GM21737 (cell line): ENCODE measurements around the gene LRP5.
"Not testable (repeated sequence)": the region's sequence is repeated elsewhere in the genome, so short reads cannot be mapped to it uniquely, and the experiment has no call there.

Experiments
- ATAC-seq: cut with Tn5 transposase; IDR thresholded peaks from one replicate; pipeline ENCODE4 v1.9.1; 2021; ENCODE audit warnings: mild to moderate bottlenecking, moderate library complexity; ENCODE audit not compliant: unreplicated experiment

LRP5 gene

DNA sequence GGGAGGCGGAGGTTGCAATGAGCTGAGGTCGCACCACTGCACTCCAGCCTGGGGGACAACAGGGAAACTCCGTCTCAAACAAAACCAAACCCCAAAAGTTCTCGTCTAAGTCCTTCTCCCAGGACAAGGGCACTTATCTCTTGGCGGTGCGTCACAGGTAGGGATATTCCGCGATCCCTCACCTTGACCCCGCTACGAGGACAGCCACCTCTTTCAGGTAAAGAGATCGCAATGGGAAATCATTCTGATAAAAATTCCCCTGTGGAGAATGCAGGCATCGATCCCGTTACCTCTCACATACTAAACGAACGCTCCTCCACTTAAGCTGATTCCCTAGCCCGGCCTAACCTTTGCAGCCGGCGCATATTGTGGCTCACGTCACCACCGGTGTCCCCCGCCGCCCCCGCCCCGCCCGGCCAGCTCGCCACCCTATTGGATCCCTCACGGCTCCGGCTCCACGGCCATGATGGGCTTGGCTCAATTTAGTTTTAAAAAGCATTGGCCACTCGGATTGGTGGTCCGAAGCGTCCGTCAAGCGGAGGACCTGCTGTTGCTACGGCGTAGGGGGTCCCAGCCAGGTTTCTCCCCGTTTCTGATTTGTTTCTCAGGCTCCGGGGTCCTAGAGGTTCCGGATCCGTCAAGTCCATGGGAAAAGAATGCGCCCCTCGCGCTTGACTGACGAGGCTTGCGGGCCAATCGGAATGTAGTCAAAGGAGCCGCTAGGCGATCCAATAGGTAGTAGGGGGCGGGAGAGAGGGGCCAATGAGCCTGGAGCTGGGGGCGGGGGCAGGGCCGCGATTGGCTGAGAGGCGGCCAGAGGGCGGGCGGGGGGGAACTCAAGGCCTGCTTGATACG is 147.7 kb downstream of the LRP5 start:
- ATAC-seq: peak; percentile 70

DNA sequence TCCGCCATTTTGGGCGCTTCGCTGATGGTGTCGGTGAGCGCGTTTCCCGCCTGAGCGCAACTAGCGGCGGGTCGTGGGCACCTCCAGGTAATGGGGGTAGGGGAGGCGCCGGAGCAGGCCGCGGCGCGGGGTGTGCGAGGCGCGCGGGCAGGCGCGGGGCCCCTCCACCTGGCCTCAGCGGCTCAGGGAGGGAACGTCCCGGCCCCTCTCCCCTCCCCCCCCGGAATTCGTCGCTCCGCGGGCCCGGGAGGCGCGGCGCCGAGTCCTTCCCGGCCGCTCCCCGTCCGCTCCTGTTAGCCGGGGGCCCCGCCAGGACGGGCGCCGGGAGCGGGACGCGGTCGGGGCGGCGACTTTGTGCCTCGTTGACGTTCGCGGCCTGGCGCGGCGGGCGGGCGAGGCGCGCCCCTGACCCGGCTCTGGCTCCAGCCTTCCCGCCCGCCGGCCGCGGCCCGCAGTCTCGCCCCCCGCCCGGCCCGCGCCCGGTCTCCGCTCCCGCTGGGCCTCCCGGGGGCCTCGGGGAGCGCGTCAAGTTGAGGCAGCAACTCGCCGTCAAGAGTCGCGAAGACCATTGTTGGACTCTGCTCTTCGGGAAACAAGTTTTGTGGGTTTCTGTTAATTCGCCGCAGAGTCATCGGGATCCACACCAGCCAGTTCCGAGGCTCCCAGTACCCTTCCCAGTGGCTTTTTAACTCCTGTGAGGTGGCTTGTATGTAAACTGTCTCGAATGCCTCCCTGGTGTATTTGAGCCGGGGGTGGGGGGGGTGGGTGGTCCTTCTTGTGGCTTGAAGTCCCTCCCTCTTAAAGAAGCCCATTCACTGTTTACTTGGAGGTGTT is 148.6 kb downstream of the LRP5 start, which contains the start of gene PPP6R3:
PPP6R3 (plus strand) TSS at position 12 of the 834 bp plus-strand sequence. CDS start 76,913 bp downstream, outside the sequence.
- ATAC-seq: peak; percentile 18

DNA sequence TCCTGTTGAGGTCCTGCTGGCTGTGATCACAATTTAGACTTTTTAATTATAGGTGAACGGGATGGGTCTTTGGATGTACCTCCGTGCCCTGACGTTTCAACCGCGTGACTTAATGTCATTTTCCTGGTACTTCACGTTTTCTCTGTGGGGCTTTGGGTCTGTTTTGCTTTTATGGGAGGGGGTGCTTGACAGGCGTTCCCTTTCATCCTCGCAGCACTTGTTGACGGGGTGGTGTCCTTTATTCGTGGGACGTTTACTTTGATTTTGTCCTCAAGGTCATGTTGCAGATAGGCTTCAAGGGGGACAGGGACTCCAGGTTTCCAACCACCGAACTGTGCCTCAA is 149.2 kb downstream of the LRP5 start:
- ATAC-seq: no peak

DNA sequence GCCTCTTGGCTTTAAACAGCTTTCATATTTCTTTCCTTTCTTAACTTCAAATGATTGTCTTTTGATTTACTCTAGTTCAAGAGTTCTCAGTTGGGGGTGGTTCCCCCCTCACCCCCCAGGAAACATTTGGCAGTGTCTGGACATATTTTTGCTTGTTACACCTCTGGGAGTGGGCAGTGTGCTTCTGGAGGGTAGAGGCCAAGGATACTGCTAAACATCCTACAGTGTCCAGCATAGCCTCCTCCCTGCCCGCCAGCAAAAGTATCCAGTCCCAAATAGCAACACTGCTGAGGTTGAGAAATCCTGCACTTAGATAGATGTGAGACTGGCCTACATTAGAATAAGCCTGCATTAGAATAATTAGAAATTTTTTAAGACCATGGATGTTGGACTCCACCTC is 151.3 kb downstream of the LRP5 start:
- ATAC-seq: no peak

DNA sequence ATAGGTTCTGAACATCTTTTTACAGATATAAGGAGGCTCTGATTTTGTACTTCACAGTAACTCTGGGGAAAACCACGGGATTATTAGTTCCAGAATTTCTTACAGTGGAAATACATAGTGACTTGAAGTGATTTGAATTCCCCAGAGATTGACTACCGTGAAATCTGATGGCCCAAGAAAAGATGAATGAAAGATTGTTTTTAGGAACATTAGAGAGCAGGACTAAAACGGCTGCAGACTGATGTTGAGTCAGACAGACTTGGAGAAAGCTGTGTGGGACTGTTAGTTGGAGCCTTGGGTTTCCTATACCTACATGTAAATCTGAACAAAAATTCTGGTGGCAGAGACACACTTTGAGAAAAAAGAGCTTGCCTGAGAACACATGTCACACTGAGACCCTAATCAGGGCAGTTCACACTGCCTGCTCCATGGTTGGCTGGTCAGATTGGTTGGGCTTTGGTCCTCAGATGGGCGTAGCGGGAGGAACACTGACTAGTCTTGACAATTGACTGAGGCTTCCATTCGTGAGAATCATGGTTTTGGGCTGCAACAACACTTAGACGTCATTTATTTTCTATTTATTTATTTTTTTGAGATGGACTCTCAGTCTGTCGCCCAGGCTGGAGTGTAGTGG is 154.9 kb downstream of the LRP5 start:
- ATAC-seq: no peak

DNA sequence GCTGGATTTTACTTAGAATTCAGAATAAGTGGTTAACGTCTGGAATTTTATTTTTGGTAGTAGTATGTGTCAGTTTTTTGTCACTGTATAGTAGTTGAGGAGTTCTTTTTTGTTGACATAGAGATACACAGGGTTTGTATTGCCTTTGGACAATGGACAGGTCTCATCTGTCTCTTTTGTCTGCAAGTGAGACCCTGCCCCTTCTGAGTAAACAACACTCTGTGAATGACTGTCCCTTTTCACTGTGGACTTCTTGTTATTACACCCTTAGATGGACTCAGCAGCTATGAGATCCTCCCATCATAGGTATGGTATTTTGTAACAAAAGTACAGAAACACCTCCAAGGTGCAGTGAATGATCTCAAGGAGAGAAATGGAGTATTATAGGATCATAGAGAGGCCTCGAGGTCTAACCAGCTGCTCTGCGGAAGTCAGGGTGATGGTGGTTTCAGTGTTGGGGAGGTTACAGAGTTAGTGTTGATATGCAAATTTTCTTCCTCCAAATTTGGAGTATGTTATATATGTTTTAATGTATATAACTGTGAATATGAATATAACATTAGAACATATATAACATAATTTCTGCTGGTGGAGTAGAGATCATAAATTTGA is 155.9 kb downstream of the LRP5 start:
- ATAC-seq: no peak

DNA sequence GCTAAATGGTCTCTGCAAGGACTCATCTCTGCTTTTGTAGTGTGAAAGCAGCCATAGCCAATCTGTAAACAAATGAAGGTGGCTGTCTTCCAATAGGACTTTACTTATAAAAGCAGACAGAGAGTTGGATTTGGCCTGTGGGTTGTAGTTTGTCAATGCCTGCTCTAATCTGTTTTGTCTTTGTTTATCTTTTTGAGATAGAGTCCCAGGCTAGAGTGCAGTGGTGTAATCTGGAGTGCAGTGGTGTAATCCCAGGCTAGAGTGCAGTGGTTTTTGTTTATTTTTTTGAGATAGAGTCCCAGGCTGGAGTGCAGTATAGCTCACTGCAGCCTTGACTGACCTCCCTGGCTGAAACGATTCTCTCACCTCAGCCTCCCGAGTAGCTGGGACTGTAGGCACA is 156.7 kb downstream of the LRP5 start:
- ATAC-seq: no peak

DNA sequence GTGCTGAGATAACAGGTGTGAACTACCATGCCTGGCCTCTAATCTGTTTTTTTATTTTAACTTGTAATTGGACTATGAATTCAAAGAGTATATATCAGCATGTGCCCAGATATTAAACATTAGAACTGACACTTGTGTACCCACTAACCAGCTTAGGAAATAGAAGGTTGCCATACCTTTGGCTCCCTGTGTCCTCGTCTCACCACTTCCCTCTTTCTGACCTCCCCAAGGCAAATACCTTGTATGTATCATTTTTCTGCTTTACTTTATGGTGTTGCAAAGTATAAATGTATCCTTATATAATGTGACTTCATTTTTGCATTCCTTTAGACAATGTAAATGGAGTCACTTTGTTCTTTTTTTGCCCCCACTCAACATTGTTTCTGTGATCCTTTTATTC is 157.3 kb downstream of the LRP5 start:
- no peak for ATAC-seq

DNA sequence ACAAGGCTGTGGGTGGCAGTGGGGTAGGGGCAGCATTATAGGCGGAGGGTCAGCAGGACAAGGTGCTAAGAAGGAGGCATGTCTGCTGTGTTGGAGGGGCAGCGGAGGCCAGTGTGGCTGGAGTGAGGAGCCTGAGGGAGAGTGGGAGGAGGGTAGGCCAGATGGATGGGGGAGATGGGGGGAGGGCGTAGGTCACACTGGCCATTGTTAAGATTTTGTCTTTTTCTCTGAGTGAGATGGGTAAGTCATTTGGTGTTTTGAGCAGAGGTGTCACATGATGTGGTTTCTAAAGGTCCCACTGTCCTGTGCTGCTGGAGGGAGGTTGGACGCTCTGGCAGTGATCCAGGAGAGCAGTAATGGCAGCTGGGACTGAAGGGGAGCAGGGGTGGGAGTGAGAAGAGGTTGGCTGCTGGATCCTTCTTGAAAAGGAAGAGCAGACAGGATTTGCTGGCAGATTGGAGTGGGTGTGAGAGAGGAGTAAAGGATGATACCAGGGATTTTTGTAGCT is 158.0 kb downstream of the LRP5 start:
- ATAC-seq: no peak

DNA sequence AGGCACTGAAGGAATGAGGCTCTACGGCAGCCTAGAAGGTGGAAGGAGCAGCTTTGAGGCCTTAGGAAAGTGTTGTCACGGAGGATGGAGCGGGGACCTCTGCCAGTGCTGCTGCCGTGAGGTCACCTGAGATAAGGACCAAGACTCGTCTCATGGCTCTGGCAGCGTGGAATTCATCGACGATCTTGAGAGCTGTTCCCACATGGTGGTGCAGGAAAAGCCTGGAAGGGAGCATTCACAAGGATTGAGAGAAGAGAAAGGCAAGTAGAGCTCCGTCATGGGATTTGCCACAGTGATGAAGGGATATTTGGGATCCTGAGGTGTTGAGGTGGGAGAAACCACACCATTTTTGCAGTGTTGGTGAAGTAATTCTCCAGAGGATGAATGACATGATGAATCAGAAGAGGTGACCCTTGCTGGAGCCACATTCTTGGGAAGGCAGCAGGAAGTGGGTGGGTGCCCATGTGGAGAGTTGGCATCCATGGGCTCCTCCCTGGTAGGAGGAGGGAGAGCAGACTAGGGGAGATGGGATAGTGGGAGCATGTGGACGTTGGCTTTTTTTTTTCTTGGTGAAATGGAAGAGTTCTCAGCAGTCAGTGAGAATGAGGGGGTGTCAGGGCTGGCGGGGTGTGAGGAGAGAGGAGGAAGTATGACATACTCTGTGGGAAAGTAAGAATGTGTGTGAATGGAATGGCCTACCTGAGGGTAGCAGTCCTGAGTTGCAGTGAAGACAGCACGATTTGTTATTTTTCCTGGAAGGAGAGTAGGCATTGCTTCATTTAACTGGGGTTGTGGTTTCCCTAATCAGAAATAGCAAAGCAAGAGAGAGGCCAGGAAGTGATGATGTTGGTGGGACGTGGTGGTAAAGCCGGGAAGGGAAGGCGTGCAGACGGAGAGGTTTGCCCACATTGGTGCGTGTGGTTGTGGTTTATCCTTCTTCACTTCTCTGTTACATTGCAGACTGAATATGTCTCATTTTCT is 159.3 kb downstream of the LRP5 start:
- ATAC-seq: no peak

DNA sequence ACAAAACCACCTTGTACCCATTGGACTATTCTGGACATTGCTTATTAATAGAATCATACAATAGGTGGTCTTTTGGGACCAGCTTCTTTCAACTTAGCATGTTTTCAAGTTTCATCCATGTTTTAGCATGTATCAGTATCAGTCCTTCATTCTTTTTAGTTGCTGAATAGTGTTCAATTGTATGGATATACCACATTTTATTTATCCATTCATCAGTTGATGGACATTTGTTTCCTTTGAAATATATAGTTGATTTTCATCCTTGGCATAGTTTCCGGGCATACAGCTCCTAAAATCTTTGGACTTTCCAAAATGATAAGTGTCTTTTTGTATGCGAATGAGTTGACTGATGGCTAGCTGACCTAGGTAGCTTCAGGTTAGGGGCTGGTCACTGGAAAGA is 160.4 kb downstream of the LRP5 start:
- no peak for ATAC-seq

DNA sequence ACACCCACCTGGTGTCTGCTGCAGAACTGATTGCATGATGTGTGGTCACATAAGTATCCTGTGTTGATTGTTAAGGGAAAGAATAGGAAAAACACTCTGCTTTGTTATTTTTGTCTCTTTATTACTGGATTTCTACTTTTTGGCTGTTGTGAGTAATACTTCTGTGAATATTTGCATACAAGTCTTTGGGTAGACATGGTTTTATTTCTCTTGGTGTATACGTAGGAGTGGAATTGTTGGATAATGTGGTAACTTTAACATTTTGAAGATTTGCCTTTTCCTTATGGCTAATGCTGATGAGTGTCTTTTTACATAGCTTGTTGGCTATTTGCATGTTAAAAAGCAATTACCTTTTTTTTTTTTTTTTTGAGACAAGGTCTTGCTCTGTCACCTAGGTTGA is 161.3 kb downstream of the LRP5 start:
- no peak for ATAC-seq

DNA sequence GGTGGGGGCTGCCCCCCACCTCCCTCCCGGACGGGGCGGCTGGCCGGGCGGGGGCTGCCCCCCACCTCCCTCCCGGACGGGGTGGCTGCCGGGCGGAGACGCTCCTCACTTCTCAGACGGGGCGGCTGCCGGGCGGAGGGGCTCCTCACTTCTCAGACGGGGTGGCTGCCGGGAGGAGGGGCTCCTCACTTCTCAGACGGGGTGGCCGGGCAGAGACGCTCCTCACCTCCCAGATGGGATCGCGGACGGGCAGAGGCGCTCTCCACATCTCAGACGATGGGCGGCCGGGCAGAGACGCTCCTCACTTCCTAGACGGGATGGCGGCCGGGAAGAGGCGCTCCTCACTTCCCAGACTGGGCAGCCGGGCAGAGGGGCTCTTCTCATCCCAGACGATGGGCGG is 163.2 kb downstream of the LRP5 start:
- not testable (repeated sequence) for ATAC-seq

DNA sequence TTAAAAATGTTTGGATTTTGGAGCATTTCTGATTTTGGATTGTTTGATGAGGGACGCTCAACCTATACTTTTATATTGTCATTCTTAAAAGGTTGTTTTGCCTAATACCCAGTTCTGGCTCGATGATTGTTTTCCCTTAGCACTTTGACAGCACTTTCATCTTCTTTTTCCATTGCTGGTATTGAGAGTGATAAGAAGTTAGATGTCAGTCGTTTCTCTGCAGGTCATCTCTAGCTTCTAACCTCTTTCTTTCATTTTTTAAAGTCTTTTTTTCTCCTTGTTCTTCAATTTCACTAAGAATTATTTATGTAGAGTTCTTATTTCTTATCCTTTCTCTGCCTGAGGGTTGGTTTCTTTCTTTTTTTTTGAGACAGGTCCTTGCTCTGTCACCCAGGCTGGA is 167.0 kb downstream of the LRP5 start:
- no peak for ATAC-seq

DNA sequence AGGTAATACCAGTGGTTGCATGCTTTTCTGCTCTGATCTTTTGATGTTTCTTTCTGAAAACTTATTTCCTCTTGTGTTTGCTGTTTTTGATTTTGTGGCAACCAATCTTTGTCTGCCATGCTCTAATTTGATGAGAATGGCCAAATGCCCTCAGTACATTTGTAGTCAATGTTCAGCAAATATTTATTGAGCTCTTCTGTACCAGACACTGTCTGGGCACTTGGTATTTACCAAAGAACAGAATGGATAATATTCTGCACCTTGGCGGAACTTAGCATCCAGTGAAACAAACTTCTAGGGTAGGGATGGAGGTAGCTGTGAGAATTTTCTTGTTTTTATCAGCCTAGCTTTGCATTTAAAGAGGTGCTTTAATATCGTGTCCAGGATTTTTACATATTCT is 167.8 kb downstream of the LRP5 start:
- no peak for ATAC-seq

DNA sequence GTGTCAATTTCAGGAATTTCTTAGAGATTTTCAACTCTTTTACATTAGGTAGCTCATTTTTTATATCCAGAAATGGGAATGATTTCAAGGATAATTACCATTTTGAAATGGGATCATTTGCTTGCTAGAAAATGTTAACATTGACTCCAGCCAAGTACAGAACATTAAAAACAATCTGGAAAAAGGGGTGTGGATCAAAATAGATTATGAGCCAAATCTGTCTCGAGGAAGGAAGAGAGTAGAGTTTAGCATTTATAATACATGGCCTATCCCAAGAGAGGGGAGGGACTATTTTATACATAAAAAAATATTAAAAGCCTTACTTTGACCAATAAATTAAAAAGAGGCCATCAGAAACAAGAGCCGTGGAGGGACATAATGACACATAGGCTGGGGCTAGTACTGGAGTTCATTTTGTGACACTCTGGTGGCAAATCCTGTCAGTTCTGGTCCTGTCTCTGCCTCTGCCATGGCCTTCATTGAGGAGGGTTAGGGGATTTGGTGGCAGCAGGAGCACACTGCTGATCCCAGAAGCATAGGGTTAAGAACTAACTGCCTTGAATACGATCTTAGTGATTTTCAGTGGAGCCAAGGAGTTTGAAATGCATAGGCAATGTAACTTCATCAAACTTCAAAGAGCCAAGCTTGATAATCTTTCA is 168.6 kb downstream of the LRP5 start:
- no peak for ATAC-seq

DNA sequence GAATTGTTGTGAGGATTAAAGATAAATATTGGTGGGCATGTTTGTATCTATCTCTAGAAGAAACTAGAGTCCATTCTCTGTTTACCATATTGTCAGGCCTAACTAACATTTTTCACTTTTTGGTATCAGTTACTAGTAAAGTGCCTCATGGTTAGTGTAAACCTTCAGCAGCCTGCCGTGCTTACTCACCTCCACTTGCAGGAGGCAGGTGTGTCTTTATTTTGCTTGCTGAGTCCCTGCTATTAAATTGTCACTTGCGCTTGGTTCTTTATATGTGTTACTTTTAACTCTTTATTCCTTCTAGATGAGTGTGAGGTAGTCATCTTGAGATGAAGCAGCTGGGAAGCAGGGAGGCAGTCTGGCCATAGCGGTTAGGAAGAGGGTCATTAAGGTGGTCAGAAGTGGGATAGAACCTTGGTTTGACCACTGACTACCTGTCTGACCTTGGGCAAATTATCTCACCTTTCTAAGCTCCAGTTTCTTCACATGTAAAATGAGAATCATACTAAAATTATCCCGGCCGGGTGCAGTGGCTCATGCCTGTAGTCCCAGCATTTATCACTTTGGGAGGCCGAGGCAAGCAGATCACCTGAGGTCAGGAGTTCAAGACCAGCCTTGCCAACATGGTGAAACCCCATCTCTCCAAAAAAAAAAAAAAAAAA is 169.3 kb downstream of the LRP5 start:
- ATAC-seq: no peak

DNA sequence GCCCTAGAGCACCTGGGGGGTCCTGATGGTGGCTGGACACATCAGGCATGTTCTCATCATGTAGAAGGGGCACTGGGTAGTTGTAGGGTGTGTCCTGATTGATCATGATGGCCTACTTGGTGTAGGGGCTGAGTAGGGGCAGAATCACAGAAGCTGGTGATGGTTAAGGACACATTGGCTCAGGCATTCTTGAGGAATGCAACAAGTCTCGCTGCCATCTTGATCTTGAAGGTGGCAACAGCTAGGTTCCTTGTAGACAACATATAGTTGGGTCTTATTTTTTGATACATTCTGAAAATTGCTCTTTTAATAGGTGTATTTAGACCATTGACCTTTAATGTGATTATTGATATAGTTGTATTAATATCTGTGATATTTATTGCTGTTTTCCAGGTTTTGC is 176.2 kb downstream of the LRP5 start:
- ATAC-seq: no peak

DNA sequence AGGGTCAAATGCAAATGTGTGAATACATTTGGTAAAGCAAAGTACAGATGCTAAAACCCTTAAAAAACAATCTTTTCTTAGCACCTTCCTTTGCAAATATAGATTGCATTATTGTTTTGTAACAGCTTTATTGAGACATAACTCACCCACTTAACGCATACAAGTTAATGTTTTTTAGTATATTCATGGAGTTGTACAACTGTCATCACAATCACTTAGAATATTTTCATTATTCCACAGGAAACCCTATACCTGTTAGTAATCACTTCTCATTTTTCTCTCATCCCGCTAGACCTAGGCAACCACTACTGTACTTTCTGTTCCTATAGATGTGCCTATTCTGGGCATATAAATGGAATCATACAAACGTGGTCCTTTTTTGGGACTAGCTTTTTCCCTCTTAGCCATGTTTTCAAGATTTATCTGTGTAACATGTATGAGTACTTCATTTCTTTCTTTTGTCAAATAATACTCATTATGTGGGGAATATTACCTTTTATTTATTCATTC is 182.9 kb downstream of the LRP5 start:
- ATAC-seq: no peak
